ENCODE data around the gene ANAPC4.

The ANAPC4 gene

GRCh38 chr4:25378437-25378743 is 1.3 kb downstream of the ANAPC4 start:
- ChIA-PET POLR2A (no interaction called here), CTCF (interaction anchor here (0.6 kb wide), 2 partner anchors 10 to 219 kb away, joined by 4 read pairs; no protein-coding TSS in a partner anchor)
- no peak overlapping the region for H3K4me3 ChIP-seq (ENCODE audit: low read depth, low read length)

GRCh38 chr4:25379591-25379990 is 2.5 kb downstream of the ANAPC4 start:
- no peak overlapping the region for H3K27ac ChIP-seq (ENCODE audit: extremely low read depth, low read depth, low read length)
- POLR2A ChIA-PET = no interaction called here
- TF ChIP-seq ZNF623 (tag by site-specific recombination; IDR thresholded peaks at IDR 0.05) (no peak), ZNF398 (tag by site-specific recombination; IDR thresholded peaks at IDR 0.05) (no peak), ZNF626 (tag by site-specific recombination; IDR thresholded peaks at IDR 0.05) (no peak), SP3 (tag by site-specific recombination; IDR thresholded peaks at IDR 0.05) (no peak), ZNF513 (tag by site-specific recombination; IDR thresholded peaks at IDR 0.05) (no peak), RBAK (tag by site-specific recombination; IDR thresholded peaks at IDR 0.05) (no peak)
- CTCF ChIA-PET = interaction anchor here (0.6 to 0.8 kb wide), 2 partner anchors 24 to 61 kb away, joined by 4 to 8 read pairs; no protein-coding TSS in a partner anchor
- H3K4me3 ChIP-seq (ENCODE audit: low read depth, low read length) = no peak overlapping the region
- peaks cover 4 to 50% of the 10 kb centered on the region in 2 experiments for H3K36me3 ChIP-seq (ENCODE audit: control insufficient read depth in 2 of 2, insufficient read depth in 1 of 2, low read length in 2 of 2)
- H3K4me1 ChIP-seq (ENCODE audit: control insufficient read depth, insufficient read depth, low read length) = 0 out of 2 replicates have a peak, but pooled peaks cover 3% of the 10 kb centered on the region
- no peaks in the 10 kb centered on the region for H3K9me3 ChIP-seq (ENCODE audit: control insufficient read depth, insufficient read depth, low read depth, low read length)

More at GRCh38 chr4:25378437-25378743, 1.3 kb downstream of the ANAPC4 start:
- Histone ChIP-seq H3K9me3 (ENCODE audit: control insufficient read depth, insufficient read depth, low read depth, low read length) (no peaks in the 10 kb centered on the region), H3K27ac (ENCODE audit: extremely low read depth, low read depth, low read length) (no peak overlapping the region), H3K4me1 (ENCODE audit: control insufficient read depth, insufficient read depth, low read length) (0 out of 2 replicates have a peak, but pooled peaks cover 3% of the 10 kb centered on the region), H3K36me3 (ENCODE audit: control insufficient read depth in 2 of 2, insufficient read depth in 1 of 2, low read length in 2 of 2) (peaks cover 4 to 38% of the 10 kb centered on the region in 2 experiments)
- no peak for TF ChIP-seq ZBTB17 (tag by site-specific recombination; IDR thresholded peaks at IDR 0.05)
- TF ChIP-seq ZNF76 (tag by site-specific recombination; IDR thresholded peaks at IDR 0.05; ENCODE audit: borderline replicate concordance, low read depth) = no peak
- TF ChIP-seq ZNF658 (tag by site-specific recombination; IDR thresholded peaks at IDR 0.05) = no peak
- no peak for TF ChIP-seq ZNF148 (tag by site-specific recombination; IDR thresholded peaks at IDR 0.05; ENCODE audit: borderline replicate concordance)
- no peak for TF ChIP-seq ZNF18 (tag by site-specific recombination; IDR thresholded peaks at IDR 0.05)
- no peak for TF ChIP-seq HOXD13 (CRISPR knock-in tag; IDR thresholded peaks at IDR 0.05; ENCODE audit: borderline replicate concordance)
- no peak for TF ChIP-seq ZNF133 (tag by site-specific recombination; IDR thresholded peaks at IDR 0.05)
- TF ChIP-seq ZNF585B (tag by site-specific recombination; IDR thresholded peaks at IDR 0.05) = no peak
- TF ChIP-seq ZNF510 (tag by site-specific recombination; IDR thresholded peaks at IDR 0.05; ENCODE audit: insufficient replicate concordance) = no peak
- TF ChIP-seq HOXC10 (CRISPR knock-in tag; IDR thresholded peaks at IDR 0.05) = no peak
- TF ChIP-seq ZNF324 (tag by site-specific recombination; IDR thresholded peaks at IDR 0.05) = no peak
- no peak for TF ChIP-seq PBX3 (CRISPR knock-in tag; IDR thresholded peaks at IDR 0.05)
- no peak for TF ChIP-seq GLI4 (tag by site-specific recombination; IDR thresholded peaks at IDR 0.05)
